ENCODE results near the gene DMRTC1.
"Not testable (repeated sequence)": the region's sequence is repeated elsewhere in the genome, so short reads cannot be mapped to it uniquely, and the experiment has no call there.

DNA sequence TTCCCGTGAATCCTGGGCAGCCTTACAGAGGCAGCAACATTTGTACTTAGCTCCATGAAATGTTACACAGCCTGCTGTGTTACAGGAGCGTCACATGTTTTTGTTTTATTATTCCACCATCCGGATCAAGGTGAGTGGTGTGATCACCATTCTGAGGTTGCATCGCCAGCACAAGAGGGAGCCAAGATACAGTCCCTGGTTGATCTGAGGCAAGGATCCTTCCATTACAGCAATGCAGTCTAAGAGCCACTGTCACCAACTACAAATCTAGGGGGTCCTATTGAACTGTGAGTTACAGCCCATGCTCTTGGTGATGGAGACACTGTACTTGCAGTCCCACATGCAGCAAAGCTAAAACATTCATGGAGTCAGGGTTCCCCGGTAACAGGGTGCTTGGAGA is 27.5 kb downstream of the DMRTC1 start:
- TF ChIP-seq ARNTL (CRISPR knock-in tag; IDR thresholded peaks at IDR 0.05; ENCODE audit: borderline replicate concordance, low read depth); PATZ1 (CRISPR knock-in tag; IDR thresholded peaks at IDR 0.05; ENCODE audit: borderline replicate concordance); TSHZ2 (CRISPR knock-in tag; IDR thresholded peaks at IDR 0.05); ISL1 (CRISPR knock-in tag; IDR thresholded peaks at IDR 0.05); OSR1 (CRISPR knock-in tag; IDR thresholded peaks at IDR 0.05); ZFP3 (CRISPR knock-in tag; IDR thresholded peaks at IDR 0.05); SNAI2 (CRISPR knock-in tag; IDR thresholded peaks at IDR 0.05); BACH2 (CRISPR knock-in tag; IDR thresholded peaks at IDR 0.05; ENCODE audit: borderline replicate concordance); ZFP30 (CRISPR knock-in tag; IDR thresholded peaks at IDR 0.05); ESRRG (CRISPR knock-in tag; IDR thresholded peaks at IDR 0.05): not testable (repeated sequence)
- TF ChIP-seq, protein P1, sequence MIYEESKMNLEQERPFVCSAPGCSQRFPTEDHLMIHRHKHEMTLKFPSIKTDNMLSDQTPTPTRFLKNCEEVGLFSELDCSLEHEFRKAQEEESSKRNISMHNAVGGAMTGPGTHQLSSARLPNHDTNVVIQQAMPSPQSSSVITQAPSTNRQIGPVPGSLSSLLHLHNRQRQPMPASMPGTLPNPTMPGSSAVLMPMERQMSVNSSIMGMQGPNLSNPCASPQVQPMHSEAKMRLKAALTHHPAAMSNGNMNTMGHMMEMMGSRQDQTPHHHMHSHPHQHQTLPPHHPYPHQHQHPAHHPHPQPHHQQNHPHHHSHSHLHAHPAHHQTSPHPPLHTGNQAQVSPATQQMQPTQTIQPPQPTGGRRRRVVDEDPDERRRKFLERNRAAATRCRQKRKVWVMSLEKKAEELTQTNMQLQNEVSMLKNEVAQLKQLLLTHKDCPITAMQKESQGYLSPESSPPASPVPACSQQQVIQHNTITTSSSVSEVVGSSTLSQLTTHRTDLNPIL (CRISPR knock-in tag; IDR thresholded peaks at IDR 0.05; ENCODE audit: low read depth) = not testable (repeated sequence)
- TF ChIP-seq, protein P2, sequence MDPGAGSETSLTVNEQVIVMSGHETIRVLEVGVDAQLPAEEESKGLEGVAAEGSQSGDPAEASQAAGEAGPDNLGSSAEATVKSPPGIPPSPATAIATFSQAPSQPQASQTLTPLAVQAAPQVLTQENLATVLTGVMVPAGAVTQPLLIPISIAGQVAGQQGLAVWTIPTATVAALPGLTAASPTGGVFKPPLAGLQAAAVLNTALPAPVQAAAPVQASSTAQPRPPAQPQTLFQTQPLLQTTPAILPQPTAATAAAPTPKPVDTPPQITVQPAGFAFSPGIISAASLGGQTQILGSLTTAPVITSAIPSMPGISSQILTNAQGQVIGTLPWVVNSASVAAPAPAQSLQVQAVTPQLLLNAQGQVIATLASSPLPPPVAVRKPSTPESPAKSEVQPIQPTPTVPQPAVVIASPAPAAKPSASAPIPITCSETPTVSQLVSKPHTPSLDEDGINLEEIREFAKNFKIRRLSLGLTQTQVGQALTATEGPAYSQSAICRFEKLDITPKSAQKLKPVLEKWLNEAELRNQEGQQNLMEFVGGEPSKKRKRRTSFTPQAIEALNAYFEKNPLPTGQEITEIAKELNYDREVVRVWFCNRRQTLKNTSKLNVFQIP (CRISPR knock-in tag; IDR thresholded peaks at IDR 0.05; ENCODE audit: borderline replicate concordance, low read depth) = not testable (repeated sequence)

All from SK-N-SH treated with all-trans-retinoic acid at 6 μM for 48 hours (cell line).